DND-41 (cell line): Measurements from ENCODE around the gene RRP9.

Experiments
- EZH2 ChIP-seq: IDR thresholded peaks from 3 replicates; pipeline ENCODE4 v1.6.1; 2012; ENCODE audit warnings: borderline replicate concordance, low read depth, mild to moderate bottlenecking, moderate library complexity, low read length, inconsistent platforms; ENCODE audit not compliant: severe bottlenecking
- TF ChIP-seq, protein P1 (sequence below): IDR thresholded peaks from 2 replicates; pipeline ENCODE4 v1.5.1; 2012; ENCODE audit warnings: borderline replicate concordance, low read length, moderate library complexity, mild to moderate bottlenecking; ENCODE audit not compliant: poor library complexity, severe bottlenecking; ENCODE audit errors: extremely low read depth

DNA sequence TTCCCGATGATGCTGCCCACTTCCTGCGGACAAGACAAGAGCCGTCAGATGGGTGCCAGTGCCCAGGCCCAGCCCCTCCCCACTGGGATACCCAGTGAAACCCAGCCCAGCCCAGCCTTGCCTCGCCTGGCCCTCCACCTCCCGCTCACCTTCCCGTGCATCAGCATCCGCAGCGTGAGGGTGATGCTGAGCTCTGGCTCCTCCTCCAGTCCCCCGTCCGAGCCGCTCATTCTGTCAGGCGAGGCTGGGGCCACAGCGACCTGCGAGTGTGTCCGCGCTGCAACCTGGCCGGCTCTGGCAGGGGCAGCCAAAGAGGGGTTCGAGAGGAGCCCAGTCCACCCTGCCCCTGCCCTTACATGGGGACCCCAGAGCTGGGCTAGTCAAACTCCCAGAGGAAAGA lies 19.3 kb upstream of the RRP9 start:
- no peak for TF ChIP-seq EZH2
- TF ChIP-seq, protein P1, sequence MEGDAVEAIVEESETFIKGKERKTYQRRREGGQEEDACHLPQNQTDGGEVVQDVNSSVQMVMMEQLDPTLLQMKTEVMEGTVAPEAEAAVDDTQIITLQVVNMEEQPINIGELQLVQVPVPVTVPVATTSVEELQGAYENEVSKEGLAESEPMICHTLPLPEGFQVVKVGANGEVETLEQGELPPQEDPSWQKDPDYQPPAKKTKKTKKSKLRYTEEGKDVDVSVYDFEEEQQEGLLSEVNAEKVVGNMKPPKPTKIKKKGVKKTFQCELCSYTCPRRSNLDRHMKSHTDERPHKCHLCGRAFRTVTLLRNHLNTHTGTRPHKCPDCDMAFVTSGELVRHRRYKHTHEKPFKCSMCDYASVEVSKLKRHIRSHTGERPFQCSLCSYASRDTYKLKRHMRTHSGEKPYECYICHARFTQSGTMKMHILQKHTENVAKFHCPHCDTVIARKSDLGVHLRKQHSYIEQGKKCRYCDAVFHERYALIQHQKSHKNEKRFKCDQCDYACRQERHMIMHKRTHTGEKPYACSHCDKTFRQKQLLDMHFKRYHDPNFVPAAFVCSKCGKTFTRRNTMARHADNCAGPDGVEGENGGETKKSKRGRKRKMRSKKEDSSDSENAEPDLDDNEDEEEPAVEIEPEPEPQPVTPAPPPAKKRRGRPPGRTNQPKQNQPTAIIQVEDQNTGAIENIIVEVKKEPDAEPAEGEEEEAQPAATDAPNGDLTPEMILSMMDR, result no peak
